BE2C (cell line): Measurements from ENCODE around the gene SLC16A14. TPM values are rescaled to one million over a fixed set of nuclear protein-coding genes. Genes with fewer than 3 reads are reported as not detected.
A peak's percentile ranks its signal among the peaks of the same experiment; 100 is the strongest.
"Not testable (repeated sequence)": the region's sequence is repeated elsewhere in the genome, so short reads cannot be mapped to it uniquely, and the experiment has no call there.

ENCODE experiments used
- DNase-seq: peaks from one replicate; pipeline ENCODE4 v3.0.0-alpha.2; 2020
- H3K27me3 ChIP-seq: fragments of 250-450 bp; sonication (Bioruptor Pico); 2 replicates; pipeline ENCODE4 v1.5.1; 2020; ENCODE audit warnings: mild to moderate bottlenecking
- H3K36me3 ChIP-seq: fragments of 250-450 bp; sonication (Bioruptor Pico); 2 replicates; pipeline ENCODE4 v1.5.1; 2020; ENCODE audit warnings: mild to moderate bottlenecking
- H3K4me1 ChIP-seq: fragments of 250-450 bp; sonication (Bioruptor Pico); 2 replicates; pipeline ENCODE4 v1.5.1; 2020
- H3K4me3 ChIP-seq: 2 replicates; pipeline ENCODE4 v1.5.1; 2011; ENCODE audit warnings: low read depth, low read length
- H3K9me3 ChIP-seq: fragments of 250-450 bp; sonication (Bioruptor Pico); 2 replicates; pipeline ENCODE4 v1.5.1; 2020
- CTCF ChIP-seq: IDR thresholded peaks from 2 replicates; pipeline ENCODE4 v1.5.1; 2012; ENCODE audit warnings: mild to moderate bottlenecking, low read depth, low read length
- polyA plus RNA-seq: library from polyadenylated mRNA; unstranded; fragments of >200 nt; gene quantifications from one replicate; pipeline ENCODE4 v1.2.1, GENCODE V29; 2012; ENCODE audit warnings: low read depth, missing spikeins; ENCODE audit not compliant: insufficient read length, insufficient read depth

The SLC16A14 gene
- polyA plus RNA-seq = 4.1 TPM

- peak; percentile 49 for TF ChIP-seq CTCF
- Histone ChIP-seq H3K4me3 (peak within 1 kb of the TSS; percentile 61), H3K27me3 (peaks cover 33% of the 10 kb centered on the region), H3K36me3 (no peaks in the 10 kb centered on the region), H3K9me3 (0 out of 2 replicates have a peak, but pooled peaks cover 2% of the 10 kb centered on the region), H3K4me1 (no peaks in the 10 kb centered on the region; the same call in 1 of the 2 replicates)
- peak; percentile 23 for DNase-seq
Measured at GRCh38 chr2:230068651-230069055, at the start of gene SLC16A14. Gene SLC16A14 (minus strand): TSS chr2:230068924. CDS start chr2:230059352, 9,572 bp downstream.

DNA sequence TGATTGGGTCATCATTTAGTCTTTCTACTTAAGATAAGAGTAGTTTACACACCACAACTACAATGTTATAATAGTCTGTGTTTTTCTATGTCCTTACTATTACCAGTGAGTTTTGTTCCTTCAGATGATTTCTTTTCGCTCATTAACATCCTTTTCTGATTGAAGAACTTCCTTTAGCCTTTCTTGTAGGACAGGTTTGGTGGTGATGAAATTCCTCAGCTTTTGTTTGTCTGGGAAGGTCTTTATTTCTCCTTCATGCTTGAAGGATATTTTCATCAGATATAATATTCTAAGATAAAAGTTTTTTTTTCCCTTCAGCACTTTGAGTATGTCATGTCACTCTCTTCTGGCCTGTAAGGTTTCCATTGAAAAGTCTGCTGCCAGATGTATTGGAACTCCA, 38.0 kb upstream of the SLC16A14 start:
- Histone ChIP-seq H3K9me3 (no peaks in the 10 kb centered on the region), H3K4me1 (no peaks in the 10 kb centered on the region), H3K4me3 (no peak overlapping the region), H3K36me3 (no peaks in the 10 kb centered on the region), H3K27me3 (no peaks in the 10 kb centered on the region)
- TF ChIP-seq CTCF = no peak
- DNase-seq = no peak

DNA sequence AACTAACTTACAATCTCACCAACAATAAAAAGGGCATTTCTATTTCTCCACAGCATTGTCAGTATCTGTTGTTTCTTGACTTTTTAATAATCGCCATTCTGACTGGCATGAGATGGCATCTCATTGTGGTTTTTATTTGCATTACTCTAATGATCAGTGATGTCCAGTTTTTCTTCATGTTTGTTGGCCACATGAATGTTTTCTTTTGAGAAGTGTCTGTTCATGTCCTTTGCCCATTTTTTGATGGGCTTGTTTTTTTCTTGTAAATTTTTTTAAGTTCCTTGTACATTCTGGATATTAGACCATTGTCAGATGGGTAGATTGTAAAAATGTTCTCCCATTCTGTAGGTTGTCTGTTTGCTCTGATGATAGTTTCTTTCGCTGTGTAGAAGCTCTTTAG, 33.2 kb upstream of the SLC16A14 start:
- not testable (repeated sequence) for H3K4me3 ChIP-seq, H3K9me3 ChIP-seq, H3K36me3 ChIP-seq, H3K27me3 ChIP-seq, DNase-seq, H3K4me1 ChIP-seq

DNA sequence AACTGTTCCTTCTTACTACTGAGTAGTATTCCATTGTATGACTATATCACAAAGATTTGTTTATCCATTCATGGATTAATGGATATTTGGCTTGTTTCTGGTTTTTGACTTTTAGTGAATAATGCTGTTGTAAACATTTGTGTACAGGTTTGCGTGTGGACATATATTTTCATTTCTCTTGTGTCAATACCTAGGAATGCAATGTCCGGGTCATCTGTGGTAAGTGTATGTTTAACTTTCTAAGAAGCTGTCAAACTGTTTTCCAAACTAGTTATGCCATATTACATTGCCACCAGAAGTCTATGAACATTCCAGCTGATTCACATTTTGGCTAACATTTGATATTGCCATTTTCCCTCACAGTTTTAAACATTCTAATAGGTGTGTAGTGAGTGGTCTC, 29.1 kb upstream of the SLC16A14 start:
- H3K36me3 ChIP-seq = no peaks in the 10 kb centered on the region
- H3K4me1 ChIP-seq = no peaks in the 10 kb centered on the region
- TF ChIP-seq CTCF = no peak
- H3K9me3 ChIP-seq = no peaks in the 10 kb centered on the region
- no peak overlapping the region for H3K4me3 ChIP-seq
- H3K27me3 ChIP-seq = no peaks in the 10 kb centered on the region
- DNase-seq = no peak

- DNase-seq = no peak
- Histone ChIP-seq H3K9me3 (no peaks in the 10 kb centered on the region), H3K27me3 (no peaks in the 10 kb centered on the region), H3K4me1 (no peaks in the 10 kb centered on the region), H3K36me3 (no peaks in the 10 kb centered on the region), H3K4me3 (no peak overlapping the region)
- no peak for TF ChIP-seq CTCF
Measured at GRCh38 chr2:230097424-230097823, 28.7 kb upstream of the SLC16A14 start.

- no peaks in the 10 kb centered on the region for H3K36me3 ChIP-seq
- H3K4me1 ChIP-seq = no peaks in the 10 kb centered on the region
- no peak overlapping the region for H3K4me3 ChIP-seq
- DNase-seq = no peak
- H3K9me3 ChIP-seq = no peaks in the 10 kb centered on the region
- H3K27me3 ChIP-seq = no peaks in the 10 kb centered on the region
- no peak for TF ChIP-seq CTCF
Measured at GRCh38 chr2:230090967-230091366, 22.2 kb upstream of the SLC16A14 start.

- Histone ChIP-seq H3K9me3 (no peaks in the 10 kb centered on the region), H3K27me3 (no peaks in the 10 kb centered on the region), H3K4me3 (no peak overlapping the region), H3K36me3 (no peaks in the 10 kb centered on the region), H3K4me1 (no peaks in the 10 kb centered on the region)
- no peak for TF ChIP-seq CTCF
- no peak for DNase-seq
Measured at GRCh38 chr2:230085201-230085600, 16.5 kb upstream of the SLC16A14 start.
